HepG2 (cell line): ENCODE measurements around the gene CCDC124. TPM values are rescaled to one million over a fixed set of nuclear protein-coding genes. Genes with fewer than 3 reads are reported as not detected.

ENCODE experiments used
- ATAC-seq: fragments of 200-7000 bp; cut with Tn5 transposase; 3 replicates; pipeline ENCODE4 v1.9.1; 2020; ENCODE audit warnings: mild to moderate bottlenecking, moderate library complexity
- BruUV-seq: library from RNA; stranded (reverse); fragments of 400-500 nt; replicated peaks from 2 replicates; lab custom pipeline; 2021; lab: Mats Ljungman, UMichigan
- CTCF ChIA-PET: fragments of 300-600 bp; formaldehyde crosslinking; extraction: SDS; loops from one replicate; lab custom pipeline; 2021; ENCODE audit warnings: low total read pairs, inconsistent platforms, low intra/inter-chr PET ratio; lab: Yijun Ruan, JAX
- POLR2A ChIA-PET: fragments of 350-600 bp; sonication (Branson Sonifier 250); formaldehyde crosslinking; loops from one replicate; lab custom pipeline; 2020; ENCODE audit warnings: antibody characterized with exemption, inconsistent platforms; lab: Yijun Ruan, JAX
- DNase-seq: peaks from one replicate; pipeline ENCODE4 v3.0.0-alpha.2; 2015; ENCODE audit warnings: low spot score
- FAIRE-seq: peaks from 3 replicates; lab custom pipeline; 2011; peaks lifted over from hg19 to GRCh38; lab: Jason Lieb, UNC
- H2AFZ ChIP-seq: one replicate; pipeline ENCODE4 v1.6.1; 2011; ENCODE audit warnings: low read length, inconsistent platforms
- H3K27ac ChIP-seq: fragments of 300-600 bp; 3 replicates; pipeline ENCODE4 v1.8.0; 2011; ENCODE audit warnings: mixed run types, mild to moderate bottlenecking, mixed read lengths, low read length, inconsistent platforms; ENCODE audit not compliant: insufficient read depth; ENCODE audit errors: extremely low read length
- H3K27me3 ChIP-seq, 2 experiments: fragments of 200-600 bp in 1 of 2; 2 replicates in 1 of 2; 3 replicates in 1 of 2; pipeline versions ENCODE4 v1.6.0 to v1.8.0; 2011; ENCODE audit warnings: low read length in 2 of 2, mild to moderate bottlenecking in 2 of 2, moderate library complexity in 2 of 2, inconsistent platforms in 1 of 2; ENCODE audit not compliant: insufficient read depth in 2 of 2, control insufficient read depth in 1 of 2
- H3K36me3 ChIP-seq, 2 experiments: fragments of 200-600 bp in 1 of 2; replicated peaks in 1 of 2; 2 replicates in 1 of 2; 3 replicates in 1 of 2; pipeline versions ENCODE4 v1.5.1 to v1.8.0; 2011; ENCODE audit warnings: low read length in 2 of 2, inconsistent platforms in 1 of 2; ENCODE audit not compliant: insufficient read depth in 2 of 2, control insufficient read depth in 1 of 2
- H3K4me1 ChIP-seq: 2 replicates; pipeline ENCODE4 v1.5.1; 2012; ENCODE audit warnings: low read length, inconsistent platforms; ENCODE audit not compliant: insufficient read depth
- H3K4me2 ChIP-seq: 2 replicates; pipeline ENCODE4 v1.6.0; 2011; ENCODE audit warnings: low read depth, low read length, inconsistent platforms
- H3K4me3 ChIP-seq, 3 experiments: fragments of 200-600 bp in 1 of 3; sonication (generic), shearing (Covaris generic) in 1 of 3; replicated peaks in 1 of 3; 2 replicates each; pipeline ENCODE4 v1.5.1; 2011 to 2016; ENCODE audit warnings: low read length in 3 of 3, inconsistent platforms in 2 of 3, low read depth in 2 of 3, mild to moderate bottlenecking in 2 of 3, control low read depth in 1 of 3, mixed read lengths in 1 of 3; ENCODE audit not compliant: insufficient read depth in 1 of 3
- H3K79me2 ChIP-seq: one replicate; pipeline ENCODE4 v1.6.1; 2011; ENCODE audit warnings: low read length, inconsistent platforms; ENCODE audit not compliant: insufficient read depth
- H3K9ac ChIP-seq: 2 replicates; pipeline ENCODE4 v1.6.0; 2011; ENCODE audit warnings: mild to moderate bottlenecking, low read depth, low read length, inconsistent platforms; ENCODE audit not compliant: insufficient read depth
- H3K9me3 ChIP-seq: 2 replicates; pipeline ENCODE4 v1.5.1; 2012; ENCODE audit warnings: mild to moderate bottlenecking, low read length
- H4K20me1 ChIP-seq: 2 replicates; pipeline ENCODE4 v1.6.0; 2011; ENCODE audit warnings: inconsistent platforms, mild to moderate bottlenecking, low read length, moderate library complexity; ENCODE audit not compliant: insufficient read depth
- BCL3 ChIP-seq: sonication (generic); formaldehyde crosslinking; IDR thresholded peaks from 2 replicates; pipeline ENCODE4 v1.5.1; 2020; ENCODE audit warnings: mild to moderate bottlenecking, missing genetic modification reagents, moderate library complexity
- HNF4A ChIP-seq: sonication (generic); formaldehyde crosslinking; IDR thresholded peaks from 2 replicates; pipeline ENCODE4 v1.4.0; 2020; ENCODE audit warnings: missing genetic modification reagents
- MAZ ChIP-seq, 2 experiments: sonication (generic) in 1 of 2; formaldehyde crosslinking in 1 of 2; IDR thresholded peaks; 2 replicates each; pipeline versions ENCODE4 v1.5.0 to v1.6.1; 2012 to 2020; ENCODE audit warnings: low read depth in 2 of 2, mild to moderate bottlenecking in 2 of 2, borderline replicate concordance in 1 of 2, improper control_type of control experiment in 1 of 2, low read length in 1 of 2, missing genetic modification reagents in 1 of 2, moderate library complexity in 1 of 2
- PAX8 ChIP-seq: sonication (generic); formaldehyde crosslinking; IDR thresholded peaks from 2 replicates; pipeline ENCODE4 v1.8.0; 2022; ENCODE audit warnings: mild to moderate bottlenecking, missing genetic modification reagents, borderline replicate concordance
- SCMH1 ChIP-seq: sonication (generic); formaldehyde crosslinking; IDR thresholded peaks from 2 replicates; pipeline ENCODE4 v1.9.0; 2021; ENCODE audit warnings: missing genetic modification reagents, mild to moderate bottlenecking, borderline replicate concordance
- SRSF4 ChIP-seq: fragments of 200-400 bp; formaldehyde crosslinking; IDR thresholded peaks from one replicate; pipeline ENCODE4 v1.6.1; 2018; ENCODE audit warnings: mild to moderate bottlenecking, low read depth, low read length, moderate library complexity; ENCODE audit not compliant: poor library complexity, severe bottlenecking
- TBX2 ChIP-seq: sonication (generic); formaldehyde crosslinking; IDR thresholded peaks from 2 replicates; pipeline ENCODE4 v1.5.0; 2020; ENCODE audit warnings: missing genetic modification reagents, mild to moderate bottlenecking, borderline replicate concordance
- ZBTB26 ChIP-seq: IDR thresholded peaks from 2 replicates; pipeline ENCODE4 v1.6.1; 2016; ENCODE audit warnings: missing compliant biosample characterization, missing genetic modification reagents, borderline replicate concordance
- ZFYVE20 ChIP-seq: sonication (generic); formaldehyde crosslinking; IDR thresholded peaks from 2 replicates; pipeline ENCODE4 v1.8.0; 2023; ENCODE audit warnings: low read depth, mild to moderate bottlenecking, moderate library complexity, missing genetic modification reagents, borderline replicate concordance
- in situ Hi-C: cut with HindIII; loops from 2 replicates; pipeline ENCODE4 v1.10.0; 2017; ENCODE audit warnings: low pct_unique_long_range_greater_than_20kb; ENCODE audit not compliant: extremely low pct_ligation_motif_present
- intact Hi-C: fragments of 100-400 bp; cut with micrococcal nuclease; formaldehyde crosslinking; loops from one replicate; pipeline ENCODE4 v1.10.0; 2022; ENCODE audit not compliant: unreplicated experiment
- polyA plus RNA-seq, 8 experiments: library from polyadenylated mRNA; depleted of rRNA in 3 of 8; stranded (reverse) in 7 of 8; unstranded in 1 of 8; fragments of >200 nt; fragmentation: Illumina TruSeq in 4 of 8; extraction: Trizol in 4 of 8; gene quantifications; 2 replicates each; pipeline versions ENCODE4 v1.2.1 to v1.2.3, GENCODE V29; 2011 to 2016; ENCODE audit warnings: low read depth in 4 of 8, missing spikeins in 1 of 8, mixed read lengths in 1 of 8; ENCODE audit not compliant: insufficient read depth in 1 of 8
- total RNA-seq, 5 experiments: library from RNA; depleted of rRNA; stranded (reverse); fragments of >200 nt; fragmentation: Illumina TruSeq; extraction: Trizol; gene quantifications; 2 replicates each; pipeline ENCODE4 v1.2.3, GENCODE V29; 2016; ENCODE audit warnings: low read depth in 1 of 5

The CCDC124 gene
- total and polyA plus RNA-seq, 2 of the 13 experiments (the other 11 are each of a cell fraction or from before 2014, with no cell fraction given): 14.9 to 20.3 TPM

GRCh38 chr19:17920527-17920926 lies 12.3 kb upstream of the CCDC124 start:
- POLR2A ChIA-PET: no interaction called here
- no peak overlapping the region for H3K27ac ChIP-seq
- no peaks in the 10 kb centered on the region for H3K9me3 ChIP-seq
- no TSS peak for BruUV-seq
- TF ChIP-seq SRSF4 (no peak), PAX8 (CRISPR knock-in tag) (no peak), SCMH1 (CRISPR knock-in tag) (no peak), BCL3 (CRISPR knock-in tag) (no peak), TBX2 (no peak), MAZ (IDR thresholded peaks at IDR 0.05; ENCODE audit: borderline replicate concordance, low read depth, low read length) (no peak), MAZ (CRISPR knock-in tag; IDR thresholded peaks at IDR 0.05; ENCODE audit: low read depth) (no peak), HNF4A (no peak), ZBTB26 (CRISPR knock-in tag) (no peak), ZFYVE20 (CRISPR knock-in tag) (no peak)
- H2AFZ ChIP-seq: no peak overlapping the region
- H3K4me1 ChIP-seq: peaks cover 13% of the 10 kb centered on the region
- H3K27me3 ChIP-seq: no peaks in the 10 kb centered on the region
- H3K4me2 ChIP-seq: no peak overlapping the region
- H3K79me2 ChIP-seq: no peaks in the 10 kb centered on the region
- in situ Hi-C loops (no loop called here), intact Hi-C loops (no loop called here)
- FAIRE-seq: no peak
- H3K9ac ChIP-seq: no peak overlapping the region
- no peak for ATAC-seq
- H4K20me1 ChIP-seq: no peaks in the 10 kb centered on the region
- DNase-seq: no peak
- CTCF ChIA-PET: no interaction called here
- H3K36me3 ChIP-seq: no peaks in the 10 kb centered on the region
- no peak overlapping the region for H3K4me3 ChIP-seq
